Astrocyte (in vitro differentiated cells and primary cell): ENCODE data around the gene PRSS38.

ENCODE experiments used
- CTCF ChIP-seq: IDR thresholded peaks from 2 replicates; pipeline ENCODE4 v1.5.1; 2011; ENCODE audit warnings: low read depth, mild to moderate bottlenecking, inconsistent platforms, low read length, moderate library complexity; ENCODE audit not compliant: insufficient read depth
- EZH2 ChIP-seq: IDR thresholded peaks from 2 replicates; pipeline ENCODE4 v1.6.1; 2012; ENCODE audit warnings: mild to moderate bottlenecking, low read length, inconsistent platforms; ENCODE audit not compliant: insufficient read depth

- TF ChIP-seq CTCF (no peak), EZH2 (no peak)
Measured at GRCh38 chr1:227778401-227778947, 37.0 kb upstream of the PRSS38 start.
